T-helper 2 cell treated with Interferon-gamma antibody and Interleukin-4, amounts not matched to agents 5 μg/mL and 100 μg/mL, for 36 hours (primary cell): ENCODE data around the gene PCDHGB5.
"Not testable (repeated sequence)": the region's sequence is repeated elsewhere in the genome, so short reads cannot be mapped to it uniquely, and the experiment has no call there.

Experiments used
- DNase-seq: peaks from one replicate; pipeline ENCODE4 v3.0.0; 2021; ENCODE audit warnings: low spot score
- H3K27ac Mint-ChIP-seq: one replicate; pipeline ENCODE4 v1.8.0; 2021; ENCODE audit warnings: mild to moderate bottlenecking, mixed read lengths
- H3K27me3 Mint-ChIP-seq: one replicate; pipeline ENCODE4 v1.8.0; 2021; ENCODE audit warnings: low read depth, mixed read lengths
- H3K36me3 Mint-ChIP-seq: one replicate; pipeline ENCODE4 v1.8.0; 2021; ENCODE audit warnings: low read depth, mixed read lengths
- H3K4me1 Mint-ChIP-seq: one replicate; pipeline ENCODE4 v1.8.0; 2021; ENCODE audit warnings: low read depth, mixed read lengths
- H3K4me3 Mint-ChIP-seq: one replicate; pipeline ENCODE4 v1.8.0; 2022; ENCODE audit warnings: mild to moderate bottlenecking, moderate library complexity, mixed read lengths
- H3K9me3 Mint-ChIP-seq: one replicate; pipeline ENCODE4 v1.8.0; 2021; ENCODE audit warnings: mixed read lengths

Gene PCDHGB5

GRCh38 chr5:141397756-141398551 lies at the start of gene PCDHGB5:
TSS of gene PCDHGB5 (plus strand) at chr5:141397947. CDS start at chr5:141398128, 181 bp downstream.
- H3K36me3 Mint-ChIP-seq, H3K4me1 Mint-ChIP-seq, DNase-seq, H3K27ac Mint-ChIP-seq: not testable (repeated sequence)
- Mint-ChIP-seq H3K27me3 (peaks cover 34% of the 10 kb centered on the region), H3K9me3 (peaks cover 30% of the 10 kb centered on the region), H3K4me3 (peak within 1 kb of the TSS; percentile 63)

GRCh38 chr5:141349917-141350619 lies 47.7 kb upstream of the PCDHGB5 start, which contains the start of gene PCDHGB1:
TSS of gene PCDHGB1 (plus strand) at chr5:141350099. CDS start at chr5:141350261, 162 bp downstream.
- peaks cover 2% of the 10 kb centered on the region for H3K4me1 Mint-ChIP-seq
- H3K27me3 Mint-ChIP-seq = peaks cover 14% of the 10 kb centered on the region
- H3K4me3 Mint-ChIP-seq = peak within 1 kb of the TSS; percentile 81
- peak; percentile 27 for DNase-seq
- H3K9me3 Mint-ChIP-seq = peaks cover 29% of the 10 kb centered on the region
- H3K27ac Mint-ChIP-seq = no peak within 1 kb of the TSS
- H3K36me3 Mint-ChIP-seq = peaks cover 1% of the 10 kb centered on the region

- Mint-ChIP-seq H3K4me1 (peaks cover 2% of the 10 kb centered on the region), H3K36me3 (peaks cover 1% of the 10 kb centered on the region), H3K9me3 (peaks cover 25% of the 10 kb centered on the region), H3K4me3 (no peak overlapping the region), H3K27me3 (peaks cover 13% of the 10 kb centered on the region), H3K27ac (no peak overlapping the region)
- no peak for DNase-seq
These were observed 46.2 kb upstream of the PCDHGB5 start for GRCh38 chr5:141351591-141351990.

GRCh38 chr5:141354900-141355469 lies 42.8 kb upstream of the PCDHGB5 start, which contains the start of gene PCDHGA4:
TSS of gene PCDHGA4 (plus strand) at chr5:141355021. CDS start at chr5:141355108, 87 bp downstream.
- no peak for DNase-seq
- H3K27me3 Mint-ChIP-seq = peaks cover 15% of the 10 kb centered on the region
- peaks cover 21% of the 10 kb centered on the region for H3K9me3 Mint-ChIP-seq
- H3K4me3 Mint-ChIP-seq = peak within 1 kb of the TSS; percentile 61
- H3K27ac Mint-ChIP-seq = no peak within 1 kb of the TSS
- H3K4me1 Mint-ChIP-seq = peaks cover 4% of the 10 kb centered on the region
- peaks cover 1% of the 10 kb centered on the region for H3K36me3 Mint-ChIP-seq

GRCh38 chr5:141355641-141356040 lies 42.1 kb upstream of the PCDHGB5 start:
- H3K9me3 Mint-ChIP-seq = peaks cover 22% of the 10 kb centered on the region
- DNase-seq = no peak
- no peak overlapping the region for H3K27ac Mint-ChIP-seq
- H3K4me1 Mint-ChIP-seq = peaks cover 2% of the 10 kb centered on the region
- H3K4me3 Mint-ChIP-seq = peak overlapping the region; percentile 61
- H3K36me3 Mint-ChIP-seq = no peaks in the 10 kb centered on the region
- peaks cover 15% of the 10 kb centered on the region for H3K27me3 Mint-ChIP-seq

- Mint-ChIP-seq H3K4me1 (peaks cover 2% of the 10 kb centered on the region), H3K36me3 (peaks cover under 1% of the 10 kb centered on the region), H3K27me3 (peaks cover 20% of the 10 kb centered on the region), H3K4me3 (no peak overlapping the region), H3K27ac (no peak overlapping the region), H3K9me3 (peaks cover 27% of the 10 kb centered on the region)
- no peak for DNase-seq
These were observed 41.6 kb upstream of the PCDHGB5 start for GRCh38 chr5:141356133-141356532.

GRCh38 chr5:141356950-141357349 lies 40.8 kb upstream of the PCDHGB5 start:
- Mint-ChIP-seq H3K36me3 (peaks cover 3% of the 10 kb centered on the region), H3K27me3 (peaks cover 23% of the 10 kb centered on the region), H3K4me3 (no peak overlapping the region), H3K9me3 (peaks cover 30% of the 10 kb centered on the region), H3K4me1 (peaks cover 2% of the 10 kb centered on the region), H3K27ac (no peak overlapping the region)
- DNase-seq = no peak

- DNase-seq = no peak
- peaks cover 7% of the 10 kb centered on the region for H3K36me3 Mint-ChIP-seq
- peaks cover 40% of the 10 kb centered on the region for H3K27me3 Mint-ChIP-seq
- peaks cover 2% of the 10 kb centered on the region for H3K4me1 Mint-ChIP-seq
- H3K9me3 Mint-ChIP-seq = peaks cover 36% of the 10 kb centered on the region
- H3K4me3 Mint-ChIP-seq = peak within 1 kb of the TSS; percentile 89
- H3K27ac Mint-ChIP-seq = peak within 1 kb of the TSS; percentile 68
These were observed 37.8 kb upstream of the PCDHGB5 start, which contains the start of gene PCDHGB2 for GRCh38 chr5:141359790-141360426. TSS of gene PCDHGB2 (plus strand) at chr5:141359994. CDS start at chr5:141360136, 142 bp downstream.

GRCh38 chr5:141360685-141361084 lies 37.1 kb upstream of the PCDHGB5 start:
- Mint-ChIP-seq H3K36me3 (peaks cover 7% of the 10 kb centered on the region), H3K4me3 (no peak overlapping the region)

GRCh38 chr5:141362719-141363118 lies 35.0 kb upstream of the PCDHGB5 start:
- no peak overlapping the region for H3K4me3 Mint-ChIP-seq
- H3K36me3 Mint-ChIP-seq = peaks cover 7% of the 10 kb centered on the region
- H3K9me3 Mint-ChIP-seq = peaks cover 42% of the 10 kb centered on the region
- peaks cover 51% of the 10 kb centered on the region for H3K27me3 Mint-ChIP-seq
- H3K27ac Mint-ChIP-seq = no peak overlapping the region
- H3K4me1 Mint-ChIP-seq = peaks cover 2% of the 10 kb centered on the region
- DNase-seq = no peak

More at GRCh38 chr5:141360685-141361084, 37.1 kb upstream of the PCDHGB5 start:
- Mint-ChIP-seq H3K27ac (no peak overlapping the region), H3K27me3 (peaks cover 48% of the 10 kb centered on the region), H3K4me1 (peaks cover 2% of the 10 kb centered on the region), H3K9me3 (peaks cover 44% of the 10 kb centered on the region)
- DNase-seq = no peak

GRCh38 chr5:141363952-141364660 lies 33.6 kb upstream of the PCDHGB5 start, which contains the start of gene PCDHGA5:
TSS of gene PCDHGA5 (plus strand) at chr5:141364162. CDS start at chr5:141364331, 169 bp downstream.
- Mint-ChIP-seq H3K27ac (no peak within 1 kb of the TSS), H3K27me3 (peaks cover 53% of the 10 kb centered on the region), H3K36me3 (peaks cover 7% of the 10 kb centered on the region), H3K9me3 (peaks cover 42% of the 10 kb centered on the region), H3K4me1 (peaks cover 2% of the 10 kb centered on the region), H3K4me3 (no peak within 1 kb of the TSS)
- no peak for DNase-seq

- Mint-ChIP-seq H3K27me3 (peaks cover 50% of the 10 kb centered on the region), H3K9me3 (peaks cover 31% of the 10 kb centered on the region), H3K36me3 (peaks cover 5% of the 10 kb centered on the region), H3K4me3 (no peak overlapping the region), H3K4me1 (peaks cover 2% of the 10 kb centered on the region), H3K27ac (no peak overlapping the region)
- no peak for DNase-seq
These were observed 31.5 kb upstream of the PCDHGB5 start for GRCh38 chr5:141366016-141366896.
